HEK293 (cell line): Measurements from ENCODE around the gene MRPL14.
"Not testable (repeated sequence)": the region's sequence is repeated elsewhere in the genome, so short reads cannot be mapped to it uniquely, and the experiment has no call there.

Source experiments
- CTCF ChIP-seq: fragments of 450-650 bp; formaldehyde crosslinking; IDR thresholded peaks from 2 replicates; pipeline ENCODE4 v1.5.1; 2016; ENCODE audit warnings: missing biosample characterization, missing genetic modification characterization
- ZBTB8A ChIP-seq: fragments of 450-650 bp; formaldehyde crosslinking; IDR thresholded peaks from 2 replicates; pipeline ENCODE4 v1.5.1; 2016; ENCODE audit warnings: missing biosample characterization, missing genetic modification characterization
- ZNF121 ChIP-seq: fragments of 450-650 bp; formaldehyde crosslinking; IDR thresholded peaks from 2 replicates; pipeline ENCODE4 v1.5.1; 2016; ENCODE audit warnings: missing biosample characterization, missing genetic modification characterization
- ZNF24 ChIP-seq: fragments of 450-650 bp; formaldehyde crosslinking; IDR thresholded peaks from 2 replicates; pipeline ENCODE4 v1.5.1; 2016; ENCODE audit warnings: missing biosample characterization, missing genetic modification characterization
- ZNF416 ChIP-seq: fragments of 450-650 bp; formaldehyde crosslinking; IDR thresholded peaks from 2 replicates; pipeline ENCODE4 v1.5.1; 2016; ENCODE audit warnings: missing biosample characterization, missing genetic modification characterization
- ZNF747 ChIP-seq: fragments of 450-650 bp; formaldehyde crosslinking; IDR thresholded peaks from 2 replicates; pipeline ENCODE4 v1.5.1; 2016; ENCODE audit warnings: missing biosample characterization, missing genetic modification characterization

- not testable (repeated sequence) for TF ChIP-seq ZNF416, CTCF, ZNF121, ZNF24, ZNF747, ZBTB8A (tag by site-specific recombination)
Measured at GRCh38 chr6:44095243-44095623, 32.0 kb downstream of the MRPL14 start.
